Osteocyte (in vitro differentiated cells): ENCODE data around the gene ACOT4. TPM values are rescaled to one million over a fixed set of nuclear protein-coding genes. Genes with fewer than 3 reads are reported as not detected.
"Not testable (repeated sequence)": the region's sequence is repeated elsewhere in the genome, so short reads cannot be mapped to it uniquely, and the experiment has no call there.

Source experiments
- DNase-seq: peaks from one replicate; pipeline ENCODE4 v3.0.0; 2021; ENCODE audit warnings: mixed read lengths; ENCODE audit not compliant: unreplicated experiment; ENCODE audit errors: extremely low spot score
- H3K27ac Mint-ChIP-seq: one replicate; pipeline ENCODE4 v1.8.0; 2021; ENCODE audit warnings: mild to moderate bottlenecking, mixed read lengths; ENCODE audit not compliant: unreplicated experiment
- H3K27me3 Mint-ChIP-seq: one replicate; pipeline ENCODE4 v1.8.0; 2021; ENCODE audit warnings: mixed read lengths; ENCODE audit not compliant: unreplicated experiment
- H3K36me3 Mint-ChIP-seq: one replicate; pipeline ENCODE4 v1.8.0; 2021; ENCODE audit warnings: mixed read lengths; ENCODE audit not compliant: unreplicated experiment
- H3K4me1 Mint-ChIP-seq: one replicate; pipeline ENCODE4 v1.8.0; 2021; ENCODE audit warnings: mixed read lengths; ENCODE audit not compliant: unreplicated experiment
- H3K4me3 Mint-ChIP-seq: one replicate; pipeline ENCODE4 v1.8.0; 2021; ENCODE audit warnings: mild to moderate bottlenecking, moderate library complexity, mixed read lengths; ENCODE audit not compliant: unreplicated experiment
- H3K9me3 Mint-ChIP-seq: one replicate; pipeline ENCODE4 v1.8.0; 2021; ENCODE audit warnings: mixed read lengths; ENCODE audit not compliant: unreplicated experiment
- total RNA-seq: library from RNA; stranded (reverse); gene quantifications from 2 replicates; pipeline ENCODE4 v1.2.1, GENCODE V29; 2021
- TF ChIP-seq, protein P1 (sequence below): fragments of 200-600 bp; sonication (generic); IDR thresholded peaks from 2 replicates; pipeline ENCODE4 v1.5.0; 2021; ENCODE audit warnings: antibody characterized with exemption, mild to moderate bottlenecking, moderate library complexity

Gene ACOT4
- total RNA-seq, 1 donor from 2014 or later, result 1.3 TPM

DNA sequence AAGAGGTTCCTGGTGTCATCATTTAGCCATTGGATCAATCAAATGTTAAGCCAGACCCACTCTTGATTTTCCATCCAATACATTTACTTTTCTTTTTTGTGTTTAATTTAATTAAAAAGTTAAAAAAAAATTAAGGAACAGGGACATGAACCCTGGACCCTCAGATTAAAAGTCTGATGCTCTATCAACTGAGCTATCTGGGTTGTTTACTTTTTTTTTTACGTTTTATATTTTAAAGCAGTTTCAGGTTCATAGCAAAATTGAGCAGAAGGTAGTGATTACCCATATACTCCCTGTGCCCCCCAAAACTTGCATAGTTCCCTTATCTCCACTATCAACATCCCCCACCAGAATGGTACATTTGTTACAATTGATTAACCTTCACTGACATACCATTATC is 3.0 kb upstream of the ACOT4 start:
- DNase-seq, result no peak
- TF ChIP-seq, protein P1, sequence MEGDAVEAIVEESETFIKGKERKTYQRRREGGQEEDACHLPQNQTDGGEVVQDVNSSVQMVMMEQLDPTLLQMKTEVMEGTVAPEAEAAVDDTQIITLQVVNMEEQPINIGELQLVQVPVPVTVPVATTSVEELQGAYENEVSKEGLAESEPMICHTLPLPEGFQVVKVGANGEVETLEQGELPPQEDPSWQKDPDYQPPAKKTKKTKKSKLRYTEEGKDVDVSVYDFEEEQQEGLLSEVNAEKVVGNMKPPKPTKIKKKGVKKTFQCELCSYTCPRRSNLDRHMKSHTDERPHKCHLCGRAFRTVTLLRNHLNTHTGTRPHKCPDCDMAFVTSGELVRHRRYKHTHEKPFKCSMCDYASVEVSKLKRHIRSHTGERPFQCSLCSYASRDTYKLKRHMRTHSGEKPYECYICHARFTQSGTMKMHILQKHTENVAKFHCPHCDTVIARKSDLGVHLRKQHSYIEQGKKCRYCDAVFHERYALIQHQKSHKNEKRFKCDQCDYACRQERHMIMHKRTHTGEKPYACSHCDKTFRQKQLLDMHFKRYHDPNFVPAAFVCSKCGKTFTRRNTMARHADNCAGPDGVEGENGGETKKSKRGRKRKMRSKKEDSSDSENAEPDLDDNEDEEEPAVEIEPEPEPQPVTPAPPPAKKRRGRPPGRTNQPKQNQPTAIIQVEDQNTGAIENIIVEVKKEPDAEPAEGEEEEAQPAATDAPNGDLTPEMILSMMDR, result no peak
- no peak overlapping the region for H3K4me3 Mint-ChIP-seq
- H3K36me3 Mint-ChIP-seq, result no peaks in the 10 kb centered on the region
- H3K27me3 Mint-ChIP-seq, result no peaks in the 10 kb centered on the region
- no peak overlapping the region for H3K27ac Mint-ChIP-seq
- H3K9me3 Mint-ChIP-seq, result no peaks in the 10 kb centered on the region
- no peaks in the 10 kb centered on the region for H3K4me1 Mint-ChIP-seq

GRCh38 chr14:73589116-73589515 is 2.6 kb upstream of the ACOT4 start:
- Mint-ChIP-seq H3K4me3 (no peak overlapping the region), H3K4me1 (no peaks in the 10 kb centered on the region)

DNA sequence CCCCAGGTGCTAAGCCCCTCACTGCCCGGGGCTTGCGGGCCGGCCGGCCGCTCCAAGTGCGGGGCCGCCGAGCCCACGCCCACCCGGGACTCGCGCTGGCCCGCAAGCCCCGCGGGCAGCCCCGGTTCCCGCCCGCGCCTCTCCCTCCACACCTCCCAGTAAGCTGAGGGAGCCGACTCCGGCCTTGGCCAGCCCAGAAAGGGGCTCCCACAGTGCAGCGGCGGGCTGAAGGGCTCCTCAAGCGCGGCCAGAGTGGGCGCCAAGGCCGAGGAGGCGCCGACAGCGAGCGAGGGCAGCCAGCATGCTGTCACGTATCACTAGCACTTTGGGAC is 1.0 kb upstream of the ACOT4 start:
- peak overlapping the region; percentile 67 for H3K4me3 Mint-ChIP-seq
- H3K4me1 Mint-ChIP-seq, H3K27me3 Mint-ChIP-seq, H3K27ac Mint-ChIP-seq, DNase-seq, H3K36me3 Mint-ChIP-seq, H3K9me3 Mint-ChIP-seq: not testable (repeated sequence)

More at GRCh38 chr14:73589116-73589515, 2.6 kb upstream of the ACOT4 start:
- TF ChIP-seq, protein P1, result no peak
- H3K27ac Mint-ChIP-seq, result no peak overlapping the region
- no peak for DNase-seq
- no peaks in the 10 kb centered on the region for H3K36me3 Mint-ChIP-seq
- H3K27me3 Mint-ChIP-seq, result no peaks in the 10 kb centered on the region
- H3K9me3 Mint-ChIP-seq, result no peaks in the 10 kb centered on the region

DNA sequence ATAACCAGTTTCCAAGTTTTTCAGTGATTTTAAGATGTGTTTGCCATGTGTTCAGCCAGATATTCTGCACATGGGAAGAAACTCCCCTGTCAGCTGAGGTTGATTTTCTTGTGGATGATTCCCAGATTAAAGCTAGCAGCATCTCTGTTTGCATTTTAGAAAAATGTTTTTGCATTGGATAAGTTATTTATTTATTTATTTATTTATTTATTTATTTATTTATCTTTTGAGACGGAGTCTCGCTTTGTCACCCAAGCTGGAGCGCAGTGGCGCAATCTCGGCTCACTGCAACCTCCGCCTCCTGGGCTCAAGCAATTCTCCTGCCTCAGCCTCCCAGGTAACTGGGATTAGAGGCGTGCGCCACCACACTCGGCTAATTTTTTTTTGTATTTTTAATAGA is 2.8 kb downstream of the ACOT4 start:
- no peaks in the 10 kb centered on the region for H3K27me3 Mint-ChIP-seq
- no peaks in the 10 kb centered on the region for H3K9me3 Mint-ChIP-seq
- no peak for DNase-seq
- H3K36me3 Mint-ChIP-seq, result no peaks in the 10 kb centered on the region
- no peaks in the 10 kb centered on the region for H3K4me1 Mint-ChIP-seq
- no peak overlapping the region for H3K27ac Mint-ChIP-seq
- H3K4me3 Mint-ChIP-seq, result no peak overlapping the region
- TF ChIP-seq, protein P1, result no peak

DNA sequence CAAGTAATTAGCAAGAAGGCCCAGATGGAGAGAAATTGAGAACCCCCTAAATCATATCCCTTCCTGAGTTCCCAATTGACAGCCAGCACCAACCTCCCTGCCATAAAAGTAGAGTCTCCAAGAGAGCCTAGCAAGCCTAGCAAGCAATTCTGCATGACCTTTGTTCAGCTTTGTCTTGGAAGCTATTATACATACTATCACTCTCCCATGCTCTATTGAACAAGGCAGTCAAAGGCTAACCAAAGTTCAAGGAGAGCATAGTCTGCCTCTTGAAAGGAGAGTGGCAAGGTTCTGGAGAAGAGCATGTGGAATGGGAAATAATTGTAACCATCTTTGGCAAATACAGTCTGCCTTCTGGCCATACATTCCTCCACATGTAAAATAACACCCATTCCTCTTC is 7.8 kb downstream of the ACOT4 start:
- Mint-ChIP-seq H3K4me3 (no peak overlapping the region), H3K4me1 (peaks cover 6% of the 10 kb centered on the region), H3K27ac (no peak overlapping the region), H3K27me3 (no peaks in the 10 kb centered on the region), H3K9me3 (no peaks in the 10 kb centered on the region), H3K36me3 (no peaks in the 10 kb centered on the region)
- TF ChIP-seq, protein P1, result no peak
- no peak for DNase-seq

GRCh38 chr14:73602994-73603393 is 11.3 kb downstream of the ACOT4 start:
- Mint-ChIP-seq H3K4me1 (peaks cover 6% of the 10 kb centered on the region), H3K36me3 (no peaks in the 10 kb centered on the region), H3K27me3 (no peaks in the 10 kb centered on the region), H3K4me3 (no peak overlapping the region), H3K27ac (no peak overlapping the region), H3K9me3 (no peaks in the 10 kb centered on the region)
- DNase-seq, result no peak
- TF ChIP-seq, protein P1, result no peak
